C4-2B (cell line): ENCODE results near the gene ZNF385B.

ENCODE experiments used
- ZFX ChIP-seq: fragments of 450-650 bp; IDR thresholded peaks from 2 replicates; pipeline ENCODE4 v1.6.1; 2017
- TF ChIP-seq, protein P1 (sequence below): fragments of 450-650 bp; conservative IDR thresholded peaks from 2 replicates; pipeline ENCODE4 v1.5.1; 2017; ENCODE audit warnings: mild to moderate bottlenecking

DNA sequence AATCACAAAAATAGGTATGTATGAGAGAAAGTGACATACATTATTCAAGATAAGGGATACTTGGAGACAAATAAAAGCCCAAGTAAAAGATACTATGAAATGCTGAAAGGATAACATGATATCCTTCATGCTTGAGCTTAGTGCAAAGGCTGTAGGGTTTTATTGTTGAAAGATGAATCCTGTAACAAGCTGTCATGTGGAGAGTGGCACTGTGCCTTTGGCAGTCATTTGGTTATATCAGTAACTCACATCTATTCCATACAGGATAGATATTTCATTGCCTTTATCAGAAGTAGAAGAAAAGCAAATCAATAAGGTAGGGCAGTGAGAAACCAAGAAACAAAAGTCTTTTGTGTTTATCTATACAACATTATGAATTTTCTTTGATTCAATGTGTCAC, 211.0 kb downstream of the ZNF385B start:
- TF ChIP-seq, protein P1, sequence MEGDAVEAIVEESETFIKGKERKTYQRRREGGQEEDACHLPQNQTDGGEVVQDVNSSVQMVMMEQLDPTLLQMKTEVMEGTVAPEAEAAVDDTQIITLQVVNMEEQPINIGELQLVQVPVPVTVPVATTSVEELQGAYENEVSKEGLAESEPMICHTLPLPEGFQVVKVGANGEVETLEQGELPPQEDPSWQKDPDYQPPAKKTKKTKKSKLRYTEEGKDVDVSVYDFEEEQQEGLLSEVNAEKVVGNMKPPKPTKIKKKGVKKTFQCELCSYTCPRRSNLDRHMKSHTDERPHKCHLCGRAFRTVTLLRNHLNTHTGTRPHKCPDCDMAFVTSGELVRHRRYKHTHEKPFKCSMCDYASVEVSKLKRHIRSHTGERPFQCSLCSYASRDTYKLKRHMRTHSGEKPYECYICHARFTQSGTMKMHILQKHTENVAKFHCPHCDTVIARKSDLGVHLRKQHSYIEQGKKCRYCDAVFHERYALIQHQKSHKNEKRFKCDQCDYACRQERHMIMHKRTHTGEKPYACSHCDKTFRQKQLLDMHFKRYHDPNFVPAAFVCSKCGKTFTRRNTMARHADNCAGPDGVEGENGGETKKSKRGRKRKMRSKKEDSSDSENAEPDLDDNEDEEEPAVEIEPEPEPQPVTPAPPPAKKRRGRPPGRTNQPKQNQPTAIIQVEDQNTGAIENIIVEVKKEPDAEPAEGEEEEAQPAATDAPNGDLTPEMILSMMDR = no peak
- no peak for TF ChIP-seq ZFX
